ENCODE data around the gene ACTN2.

- TF ChIP-seq POLR2A (IDR thresholded peaks at IDR 0.05) (no peak), POLR2AphosphoS5 (IDR thresholded peaks at IDR 0.05; ENCODE audit: insufficient read depth in 1 of 2, low read depth in 1 of 2) (no peak), CTCF (IDR thresholded peaks at IDR 0.05) (no peak)
These were observed 120.3 kb downstream of the ACTN2 start for GRCh38 chr1:236806634-236807033.
